Measurements from ENCODE around the gene BCL2. TPM values are rescaled to one million over a fixed set of nuclear protein-coding genes. Genes with fewer than 3 reads are reported as not detected.
A peak's percentile ranks its signal among the peaks of the same experiment; 100 is the strongest.

Gene BCL2
- total and polyA plus RNA-seq, 4 experiments from 2014 or later, result 28.5 to 50.4 (median 41.8) TPM

GRCh38 chr18:63183952-63184770, 135.4 kb downstream of the BCL2 start:
- intact Hi-C loops (cut with micrococcal nuclease), result no loop called here
- peaks cover 53% of the 10 kb centered on the region for H3K4me1 ChIP-seq (ENCODE audit: insufficient read depth, low read length)
- POLR2A ChIA-PET (ENCODE audit: partially characterized antibody), result interaction anchor here (1.1 to 1.6 kb wide), 4 partner anchors 11 to 118 kb away, joined by 3 to 5 read pairs (median 4); no protein-coding TSS in a partner anchor

GRCh38 chr18:63183378-63183777, 136.2 kb downstream of the BCL2 start:
- H3K4me3 Mint-ChIP-seq, result no peak overlapping the region
- H3K36me3 ChIP-seq (ENCODE audit: insufficient read depth, low read length), result no peaks in the 10 kb centered on the region
- no peaks in the 10 kb centered on the region for H3K9me3 Mint-ChIP-seq
- H3K4me1 Mint-ChIP-seq, result peaks cover 48 to 92% (median 72%) of the 10 kb centered on the region in 4 donors
- H3K27ac ChIP-seq (ENCODE audit: low read depth, low read length), result no peak overlapping the region
- intact Hi-C loops (cut with micrococcal nuclease), result no loop called here
- CTCF ChIA-PET (ENCODE audit: partially characterized antibody), result interaction anchor here (0.8 to 1.5 kb wide), 2 partner anchors 12 to 29 kb away, joined by 3 read pairs; no protein-coding TSS in a partner anchor
- H3K36me3 Mint-ChIP-seq, result peaks cover 4 to 25% of the 10 kb centered on the region in 2 donors
- no peak for DNase-seq
- no peaks in the 10 kb centered on the region for H3K27me3 Mint-ChIP-seq
- H3K27ac Mint-ChIP-seq, result peak overlapping the region in 4 of 7 donors; percentile 37 to 89 (median 70)
- no peaks in the 10 kb centered on the region for H3K9me3 ChIP-seq (ENCODE audit: control insufficient read depth in 1 of 2, low read length in 2 of 2)
- H3K4me1 ChIP-seq (ENCODE audit: insufficient read depth, low read length), result peaks cover 50% of the 10 kb centered on the region
- no peaks in the 10 kb centered on the region for H3K27me3 ChIP-seq (ENCODE audit: insufficient read depth, low read length)
- H3K4me3 ChIP-seq (ENCODE audit: low read length in 2 of 2), result no peak overlapping the region
- POLR2A ChIA-PET (ENCODE audit: partially characterized antibody), result interaction anchor here (1.2 to 1.6 kb wide), 4 partner anchors 12 to 119 kb away, joined by 3 to 5 read pairs (median 4); no protein-coding TSS in a partner anchor

More at GRCh38 chr18:63183952-63184770, 135.4 kb downstream of the BCL2 start:
- H3K27ac Mint-ChIP-seq, result peak overlapping the region in 5 of 7 donors; percentile 58 to 89 (median 71)
- Histone ChIP-seq H3K27me3 (ENCODE audit: insufficient read depth, low read length) (no peaks in the 10 kb centered on the region), H3K9me3 (ENCODE audit: control insufficient read depth in 1 of 2, low read length in 2 of 2) (no peaks in the 10 kb centered on the region), H3K4me3 (ENCODE audit: low read length in 2 of 2) (no peak overlapping the region), H3K36me3 (ENCODE audit: insufficient read depth, low read length) (no peaks in the 10 kb centered on the region), H3K27ac (ENCODE audit: low read depth, low read length) (no peak overlapping the region)
- H3K4me3 Mint-ChIP-seq, result peak overlapping the region in 1 of 8 donors; percentile 31
- no peaks in the 10 kb centered on the region for H3K27me3 Mint-ChIP-seq
- H3K36me3 Mint-ChIP-seq, result peaks cover 4 to 22% of the 10 kb centered on the region in 2 donors
- H3K4me1 Mint-ChIP-seq, result peaks cover 51 to 93% (median 71%) of the 10 kb centered on the region in 4 donors
- no peaks in the 10 kb centered on the region for H3K9me3 Mint-ChIP-seq
- CTCF ChIA-PET (ENCODE audit: partially characterized antibody), result interaction anchor here (0.8 to 4.3 kb wide), 3 partner anchors 11 to 134 kb away, joined by 3 to 18 read pairs (median 3); no protein-coding TSS in a partner anchor
- DNase-seq, result no peak

GRCh38 chr18:63182861-63183260, 136.7 kb downstream of the BCL2 start:
- Mint-ChIP-seq H3K36me3 (peaks cover 8 to 27% of the 10 kb centered on the region in 2 donors), H3K4me1 (peaks cover 46 to 87% (median 71%) of the 10 kb centered on the region in 4 donors), H3K27me3 (no peaks in the 10 kb centered on the region), H3K27ac (peak overlapping the region in 5 of 7 donors; percentile 3 to 73 (median 42)), H3K9me3 (no peaks in the 10 kb centered on the region), H3K4me3 (peak overlapping the region in 1 of 8 donors; percentile 18)
- Histone ChIP-seq H3K4me3 (ENCODE audit: low read length in 2 of 2) (no peak overlapping the region), H3K9me3 (ENCODE audit: control insufficient read depth in 1 of 2, low read length in 2 of 2) (no peaks in the 10 kb centered on the region), H3K36me3 (ENCODE audit: insufficient read depth, low read length) (no peaks in the 10 kb centered on the region), H3K27me3 (ENCODE audit: insufficient read depth, low read length) (no peaks in the 10 kb centered on the region), H3K4me1 (ENCODE audit: insufficient read depth, low read length) (peaks cover 44% of the 10 kb centered on the region), H3K27ac (ENCODE audit: low read depth, low read length) (no peak overlapping the region)
- POLR2A ChIA-PET (ENCODE audit: partially characterized antibody), result interaction anchor here (0.8 to 1.6 kb wide), 5 partner anchors 14 to 119 kb away, joined by 3 to 5 read pairs (median 3); no protein-coding TSS in a partner anchor
- CTCF ChIA-PET (ENCODE audit: partially characterized antibody), result interaction anchor here (1.5 kb wide), 1 partner anchor 28 kb away, joined by 3 read pairs; no protein-coding TSS in a partner anchor
- DNase-seq, result no peak
- intact Hi-C loops (cut with micrococcal nuclease), result no loop called here

DNA sequence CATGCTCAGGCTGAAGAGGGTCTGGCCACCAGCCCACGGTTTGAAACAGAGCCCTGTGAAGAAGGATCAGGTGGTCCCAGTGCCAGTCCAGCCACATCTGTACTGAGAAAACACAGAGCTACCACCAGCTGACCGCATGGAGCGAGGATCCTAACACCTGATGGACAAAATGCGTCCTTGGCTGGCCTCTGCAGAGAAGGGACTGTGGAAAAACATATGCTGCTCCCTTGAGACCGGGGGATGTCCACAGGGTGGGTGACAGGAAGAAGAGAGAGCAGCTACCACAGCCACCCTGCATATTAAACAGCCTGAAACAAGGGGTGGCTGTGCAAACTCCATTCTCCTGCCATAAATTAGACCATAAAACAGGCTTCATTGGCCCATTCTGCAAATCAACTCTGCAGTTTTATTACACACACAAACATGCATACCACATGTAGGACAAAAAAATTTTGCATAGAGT, 137.2 kb downstream of the BCL2 start:
- H3K27me3 ChIP-seq (ENCODE audit: insufficient read depth, low read length), result no peaks in the 10 kb centered on the region
- no peak for DNase-seq
- H3K4me1 ChIP-seq (ENCODE audit: insufficient read depth, low read length), result peaks cover 39% of the 10 kb centered on the region
- no peak overlapping the region for H3K4me3 ChIP-seq (ENCODE audit: low read length in 2 of 2)
- Mint-ChIP-seq H3K9me3 (no peaks in the 10 kb centered on the region), H3K4me3 (no peak overlapping the region), H3K27ac (peak overlapping the region in 6 of 7 donors; percentile 11 to 75 (median 50)), H3K36me3 (peaks cover 13 to 27% of the 10 kb centered on the region in 2 donors), H3K27me3 (no peaks in the 10 kb centered on the region), H3K4me1 (peaks cover 43 to 87% (median 65%) of the 10 kb centered on the region in 4 donors)
- ChIA-PET CTCF (ENCODE audit: partially characterized antibody) (interaction anchor here (1.5 kb wide), 1 partner anchor 28 kb away, joined by 3 read pairs; no protein-coding TSS in a partner anchor), POLR2A (ENCODE audit: partially characterized antibody) (interaction anchor here (0.8 to 1.5 kb wide), 4 partner anchors 14 to 21 kb away, joined by 3 read pairs; no protein-coding TSS in a partner anchor)
- no peak overlapping the region for H3K27ac ChIP-seq (ENCODE audit: low read depth, low read length)
- no peaks in the 10 kb centered on the region for H3K9me3 ChIP-seq (ENCODE audit: control insufficient read depth in 1 of 2, low read length in 2 of 2)
- intact Hi-C loops (cut with micrococcal nuclease), result no loop called here
- H3K36me3 ChIP-seq (ENCODE audit: insufficient read depth, low read length), result no peaks in the 10 kb centered on the region

DNA sequence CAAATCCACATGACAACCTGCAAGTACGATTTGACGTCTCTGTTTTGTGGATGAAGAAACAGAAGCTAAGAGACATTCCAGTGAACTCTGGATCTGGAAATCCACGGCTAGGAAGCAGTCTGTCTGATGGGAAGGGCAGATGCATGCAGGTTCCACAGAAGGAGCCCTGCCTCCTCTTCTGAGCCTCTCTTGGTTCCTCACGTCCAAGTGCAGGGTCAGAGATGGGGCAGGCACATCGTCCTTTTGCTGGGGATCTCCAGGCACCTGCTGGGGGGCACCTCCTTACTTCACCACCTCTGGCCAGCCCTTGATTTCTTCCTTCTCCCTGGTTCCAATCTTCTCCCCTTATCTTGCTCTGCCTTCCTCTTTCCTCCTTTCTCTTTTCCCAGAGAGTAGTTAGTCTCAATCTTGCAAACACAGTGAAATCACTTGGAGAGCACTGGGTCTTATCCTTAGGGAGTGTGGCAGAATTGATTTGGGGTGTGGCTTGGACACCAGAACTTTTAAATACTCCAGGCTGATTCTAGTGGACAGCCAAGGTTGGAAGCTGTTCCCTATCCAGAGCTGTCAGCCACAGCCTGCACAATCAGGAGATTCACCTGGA, 137.8 kb downstream of the BCL2 start:
- intact Hi-C loops (cut with micrococcal nuclease), result no loop called here
- no peak overlapping the region for H3K27ac ChIP-seq (ENCODE audit: low read depth, low read length)
- no peaks in the 10 kb centered on the region for H3K9me3 ChIP-seq (ENCODE audit: control insufficient read depth in 1 of 2, low read length in 2 of 2)
- peak overlapping the region; percentile 3 to 75 (median 48) for H3K27ac Mint-ChIP-seq
- CTCF ChIA-PET (ENCODE audit: partially characterized antibody), result no interaction called here
- H3K4me1 Mint-ChIP-seq, result peaks cover 38 to 82% (median 60%) of the 10 kb centered on the region in 4 donors
- H3K36me3 ChIP-seq (ENCODE audit: insufficient read depth, low read length), result no peaks in the 10 kb centered on the region
- H3K9me3 Mint-ChIP-seq, result no peaks in the 10 kb centered on the region
- H3K27me3 Mint-ChIP-seq, result no peaks in the 10 kb centered on the region
- no peak for DNase-seq
- H3K36me3 Mint-ChIP-seq, result peaks cover 13 to 27% of the 10 kb centered on the region in 2 donors
- H3K27me3 ChIP-seq (ENCODE audit: insufficient read depth, low read length), result no peaks in the 10 kb centered on the region
- H3K4me3 ChIP-seq (ENCODE audit: low read length in 2 of 2), result no peak overlapping the region
- POLR2A ChIA-PET (ENCODE audit: partially characterized antibody), result interaction anchor here (0.7 to 1.0 kb wide), 3 partner anchors 13 to 43 kb away, joined by 3 read pairs; no protein-coding TSS in a partner anchor
- H3K4me3 Mint-ChIP-seq, result no peak overlapping the region
- H3K4me1 ChIP-seq (ENCODE audit: insufficient read depth, low read length), result peaks cover 34% of the 10 kb centered on the region

DNA sequence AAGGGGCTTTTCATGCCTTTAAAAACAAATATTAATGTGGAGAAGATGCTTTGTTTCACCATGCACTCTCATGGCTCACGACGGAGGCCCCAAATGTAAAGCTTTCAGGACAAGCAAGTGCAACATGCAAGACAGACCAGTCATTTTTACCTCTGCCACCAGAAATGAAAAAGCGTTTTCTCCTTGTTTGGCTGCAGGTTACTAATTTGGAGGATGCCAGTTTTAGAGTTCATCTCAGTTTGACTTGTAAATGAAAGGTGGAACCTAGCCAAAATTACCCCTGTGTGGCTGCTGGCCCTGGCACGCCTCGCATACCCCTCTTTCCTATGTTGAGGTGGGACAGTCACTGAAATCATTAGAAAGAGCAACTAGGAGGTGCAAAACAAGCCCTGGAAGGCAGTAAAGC, 138.6 kb downstream of the BCL2 start:
- peaks cover 34 to 77% (median 58%) of the 10 kb centered on the region in 4 donors for H3K4me1 Mint-ChIP-seq
- intact Hi-C loops (cut with micrococcal nuclease), result no loop called here
- H3K36me3 ChIP-seq (ENCODE audit: insufficient read depth, low read length), result no peaks in the 10 kb centered on the region
- no peak overlapping the region for H3K27ac ChIP-seq (ENCODE audit: low read depth, low read length)
- H3K4me1 ChIP-seq (ENCODE audit: insufficient read depth, low read length), result peaks cover 34% of the 10 kb centered on the region
- H3K9me3 ChIP-seq (ENCODE audit: control insufficient read depth in 1 of 2, low read length in 2 of 2), result no peaks in the 10 kb centered on the region
- ChIA-PET CTCF (ENCODE audit: partially characterized antibody) (interaction anchor here (1.6 kb wide), 1 partner anchor 15 kb away, joined by 7 read pairs; no protein-coding TSS in a partner anchor), POLR2A (ENCODE audit: partially characterized antibody) (interaction anchor here (0.6 to 0.9 kb wide), 3 partner anchors 13 to 42 kb away, joined by 3 to 4 read pairs (median 3); no protein-coding TSS in a partner anchor)
- no peaks in the 10 kb centered on the region for H3K27me3 Mint-ChIP-seq
- DNase-seq, result no peak
- peaks cover 13 to 27% of the 10 kb centered on the region in 2 donors for H3K36me3 Mint-ChIP-seq
- H3K4me3 Mint-ChIP-seq, result no peak overlapping the region
- no peaks in the 10 kb centered on the region for H3K27me3 ChIP-seq (ENCODE audit: insufficient read depth, low read length)
- H3K9me3 Mint-ChIP-seq, result no peaks in the 10 kb centered on the region
- H3K4me3 ChIP-seq (ENCODE audit: low read length in 2 of 2), result no peak overlapping the region
- H3K27ac Mint-ChIP-seq, result peak overlapping the region in 6 of 7 donors; percentile 7 to 80 (median 46)

Measured in CD4-positive, alpha-beta memory T cell (primary cell).